Measurements from ENCODE around the gene PAIP1. TPM values are rescaled to one million over a fixed set of nuclear protein-coding genes. Genes with fewer than 3 reads are reported as not detected.
"Not testable (repeated sequence)": the region's sequence is repeated elsewhere in the genome, so short reads cannot be mapped to it uniquely, and the experiment has no call there.

The PAIP1 gene
- total RNA-seq, 1 donor from 2014 or later = 95.5 TPM

GRCh38 chr5:43602461-43603343 is 45.8 kb upstream of the PAIP1 start, which contains the start of gene NNT:
Gene NNT, plus strand, starts transcription at chr5:43603180. Its CDS starts 6,016 bp downstream, at chr5:43609196.
- no peak for TF ChIP-seq CTCF (conservative IDR thresholded peaks at IDR 0.05)
- peaks cover 4% of the 10 kb centered on the region for H3K9me3 Mint-ChIP-seq
- peak within 1 kb of the TSS; percentile 97 for H3K4me3 Mint-ChIP-seq
- peak within 1 kb of the TSS; percentile 90 for H3K27ac Mint-ChIP-seq
- H3K27me3 Mint-ChIP-seq = no peaks in the 10 kb centered on the region
- H3K36me3 Mint-ChIP-seq = peaks cover 13% of the 10 kb centered on the region
- H3K4me1 Mint-ChIP-seq (ENCODE audit: unreplicated experiment) = peaks cover 24% of the 10 kb centered on the region
- DNase-seq (ENCODE audit: extremely low spot score, unreplicated experiment) = peak; percentile 84

GRCh38 chr5:43601454-43602260 is 44.8 kb upstream of the PAIP1 start:
- no peak for DNase-seq (ENCODE audit: extremely low spot score, unreplicated experiment)
- Mint-ChIP-seq H3K4me1 (ENCODE audit: unreplicated experiment) (peaks cover 24% of the 10 kb centered on the region), H3K27me3 (no peaks in the 10 kb centered on the region), H3K27ac (peak overlapping the region; percentile 90), H3K4me3 (peak overlapping the region; percentile 97), H3K36me3 (peaks cover 7% of the 10 kb centered on the region), H3K9me3 (peaks cover 4% of the 10 kb centered on the region)
- no peak for TF ChIP-seq CTCF (conservative IDR thresholded peaks at IDR 0.05)

DNA sequence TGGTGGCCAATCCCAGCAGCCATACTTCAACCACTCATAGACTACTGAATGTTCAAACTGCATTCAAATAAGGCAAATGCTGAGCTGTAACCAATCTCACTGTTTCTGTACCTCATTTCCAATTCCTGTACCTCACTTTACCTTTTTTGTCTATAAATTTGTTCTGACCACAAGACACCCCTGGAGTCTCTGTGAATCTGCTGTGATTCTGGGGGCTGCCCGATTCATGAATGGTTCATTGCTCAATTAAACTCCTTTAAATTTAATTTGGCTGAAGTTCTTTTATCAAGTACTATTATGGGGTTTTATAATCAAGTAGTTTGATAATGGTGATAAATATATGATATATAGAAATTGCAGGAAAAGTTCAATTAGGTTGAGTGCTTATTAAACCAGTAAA is 42.0 kb upstream of the PAIP1 start:
- H3K4me1 Mint-ChIP-seq (ENCODE audit: unreplicated experiment) = peaks cover 16% of the 10 kb centered on the region
- H3K27me3 Mint-ChIP-seq; H3K9me3 Mint-ChIP-seq; H3K4me3 Mint-ChIP-seq; DNase-seq (ENCODE audit: extremely low spot score, unreplicated experiment); H3K27ac Mint-ChIP-seq; H3K36me3 Mint-ChIP-seq: not testable (repeated sequence)

DNA sequence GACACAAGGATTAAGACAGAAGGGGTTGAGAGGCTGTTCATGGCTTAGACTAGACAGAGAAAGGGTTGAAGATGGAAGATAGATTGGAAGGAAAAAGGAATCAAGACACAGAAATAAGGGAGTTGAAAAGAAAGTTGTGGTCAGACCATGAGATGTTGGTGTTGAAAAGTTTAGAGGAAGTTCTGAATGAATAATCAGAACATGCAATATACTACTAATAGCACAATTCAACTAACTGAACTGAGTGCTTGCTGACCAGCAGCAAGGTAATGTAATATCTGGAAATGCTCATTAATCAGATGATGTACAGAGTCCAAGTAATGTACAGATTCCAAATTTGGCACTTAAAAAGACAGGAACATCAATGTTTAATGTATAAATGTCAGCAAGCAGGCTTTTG is 35.5 kb upstream of the PAIP1 start:
- no peak for TF ChIP-seq CTCF (conservative IDR thresholded peaks at IDR 0.05)
- H3K9me3 Mint-ChIP-seq = no peaks in the 10 kb centered on the region
- H3K4me1 Mint-ChIP-seq (ENCODE audit: unreplicated experiment) = no peaks in the 10 kb centered on the region
- no peak for DNase-seq (ENCODE audit: extremely low spot score, unreplicated experiment)
- H3K27ac Mint-ChIP-seq = no peak overlapping the region
- peaks cover 6% of the 10 kb centered on the region for H3K27me3 Mint-ChIP-seq
- peaks cover 6% of the 10 kb centered on the region for H3K36me3 Mint-ChIP-seq
- H3K4me3 Mint-ChIP-seq = no peak overlapping the region

- Mint-ChIP-seq H3K27ac (no peak overlapping the region), H3K4me1 (ENCODE audit: unreplicated experiment) (no peaks in the 10 kb centered on the region), H3K4me3 (no peak overlapping the region)
These were observed 33.8 kb upstream of the PAIP1 start for GRCh38 chr5:43590700-43591099.

More at GRCh38 chr5:43590700-43591099, 33.8 kb upstream of the PAIP1 start:
- no peaks in the 10 kb centered on the region for H3K9me3 Mint-ChIP-seq
- no peak for DNase-seq (ENCODE audit: extremely low spot score, unreplicated experiment)
- H3K36me3 Mint-ChIP-seq = peaks cover 6% of the 10 kb centered on the region
- H3K27me3 Mint-ChIP-seq = peaks cover 6% of the 10 kb centered on the region
- no peak for TF ChIP-seq CTCF (conservative IDR thresholded peaks at IDR 0.05)

All from type B pancreatic cell (in vitro differentiated cells).